SU-DHL-6 (cell line): Measurements from ENCODE around the gene SEMA6A.

Experiments
- H2AFZ ChIP-seq: fragments of 200-600 bp; sonication (generic); 2 replicates; pipeline ENCODE4 v1.6.1; 2014; ENCODE audit warnings: low read depth, mild to moderate bottlenecking, moderate library complexity, mixed read lengths, antibody characterized with exemption, low read length; ENCODE audit not compliant: severe bottlenecking
- H3F3A ChIP-seq: fragments of 200-600 bp; shearing (Covaris generic); 2 replicates; pipeline ENCODE4 v1.6.0; 2016; ENCODE audit warnings: antibody characterized with exemption, mild to moderate bottlenecking; ENCODE audit not compliant: insufficient read depth
- H3K27ac ChIP-seq: fragments of 200-600 bp; sonication (generic); 2 replicates; pipeline ENCODE4 v1.5.1; 2016; ENCODE audit warnings: low read depth, mild to moderate bottlenecking, low read length, moderate library complexity, mixed read lengths
- H3K27me3 ChIP-seq: fragments of 200-600 bp; sonication (generic), shearing (Covaris generic); 2 replicates; pipeline ENCODE4 v1.6.0; 2014; ENCODE audit warnings: mild to moderate bottlenecking, low read length
- H3K36me3 ChIP-seq: fragments of 200-600 bp; sonication (generic); 2 replicates; pipeline ENCODE4 v1.6.1; 2014; ENCODE audit warnings: mild to moderate bottlenecking, low read length, mixed read lengths
- H3K4me2 ChIP-seq: fragments of 300-600, 200-600 bp; shearing (Covaris generic), sonication (generic); 2 replicates; pipeline ENCODE4 v1.6.0; 2014; ENCODE audit warnings: low read length, low read depth, mild to moderate bottlenecking; ENCODE audit not compliant: poor library complexity, severe bottlenecking
- H3K4me3 ChIP-seq: fragments of 200-600 bp; sonication (generic); 2 replicates; pipeline ENCODE4 v1.5.1; 2014; ENCODE audit warnings: antibody characterized with exemption, low read length, mild to moderate bottlenecking, mixed read lengths; ENCODE audit not compliant: insufficient read depth, poor library complexity, severe bottlenecking
- H3K79me2 ChIP-seq: fragments of 200-600 bp; sonication (generic); 2 replicates; pipeline ENCODE4 v1.6.1; 2014; ENCODE audit warnings: mild to moderate bottlenecking, low read length, moderate library complexity; ENCODE audit not compliant: insufficient read depth
- H3K9ac ChIP-seq: fragments of 200-600 bp; sonication (generic); 2 replicates; pipeline ENCODE4 v1.7.0; 2014; ENCODE audit warnings: mild to moderate bottlenecking, low read length
- H3K9me2 ChIP-seq: fragments of 200-600 bp; sonication (generic); replicated peaks from 2 replicates; pipeline ENCODE4 v1.6.1; 2014; ENCODE audit warnings: low read length; ENCODE audit not compliant: insufficient read depth
- H3K9me3 ChIP-seq: fragments of 200-600 bp; sonication (generic); 2 replicates; pipeline ENCODE4 v1.6.1; 2014; ENCODE audit warnings: low read length, mixed read lengths; ENCODE audit not compliant: insufficient read depth
- H4K20me1 ChIP-seq: fragments of 200-600 bp; sonication (generic); 2 replicates; pipeline ENCODE4 v1.6.1; 2014; ENCODE audit warnings: low read depth, mild to moderate bottlenecking, antibody characterized with exemption, low read length, moderate library complexity, mixed read lengths
- CTCF ChIP-seq: fragments of 200-600 bp; sonication (generic); IDR thresholded peaks from one replicate; pipeline ENCODE4 v1.5.1; 2017; ENCODE audit warnings: antibody characterized with exemption, mild to moderate bottlenecking, low read length, moderate library complexity; ENCODE audit not compliant: insufficient read depth, poor library complexity, severe bottlenecking
- EZH2phosphoT487 ChIP-seq: fragments of 200-600 bp; sonication (generic), shearing (Covaris generic); conservative IDR thresholded peaks from 2 replicates; pipeline ENCODE4 v1.6.1; 2018; ENCODE audit warnings: mild to moderate bottlenecking, antibody characterized with exemption, low read length, moderate library complexity, mixed read lengths

SEMA6A gene

GRCh38 chr5:116564312-116564711, 10.3 kb downstream of the SEMA6A start:
- Histone ChIP-seq H3K27me3 (no peaks in the 10 kb centered on the region), H3K9ac (no peak overlapping the region), H3K4me2 (no peak overlapping the region), H3K27ac (no peak overlapping the region), H3F3A (no peaks in the 10 kb centered on the region), H2AFZ (no peak overlapping the region), H4K20me1 (no peaks in the 10 kb centered on the region), H3K9me2 (no peaks in the 10 kb centered on the region), H3K36me3 (no peaks in the 10 kb centered on the region), H3K4me3 (no peak overlapping the region), H3K79me2 (no peaks in the 10 kb centered on the region), H3K9me3 (no peaks in the 10 kb centered on the region)
- TF ChIP-seq EZH2phosphoT487 (no peak), CTCF (no peak)

GRCh38 chr5:116563736-116564308, 10.8 kb downstream of the SEMA6A start:
- Histone ChIP-seq H3K27me3 (no peaks in the 10 kb centered on the region), H4K20me1 (no peaks in the 10 kb centered on the region)

GRCh38 chr5:116562669-116563068, 12.0 kb downstream of the SEMA6A start:
- no peaks in the 10 kb centered on the region for H4K20me1 ChIP-seq

More at GRCh38 chr5:116563736-116564308, 10.8 kb downstream of the SEMA6A start:
- no peaks in the 10 kb centered on the region for H3K79me2 ChIP-seq
- H3K9ac ChIP-seq = no peak overlapping the region
- H3F3A ChIP-seq = no peaks in the 10 kb centered on the region
- TF ChIP-seq EZH2phosphoT487 (no peak), CTCF (no peak)
- H2AFZ ChIP-seq = no peak overlapping the region
- no peaks in the 10 kb centered on the region for H3K9me2 ChIP-seq
- H3K4me2 ChIP-seq = no peak overlapping the region
- no peaks in the 10 kb centered on the region for H3K36me3 ChIP-seq
- no peaks in the 10 kb centered on the region for H3K9me3 ChIP-seq
- no peak overlapping the region for H3K4me3 ChIP-seq
- H3K27ac ChIP-seq = no peak overlapping the region

More at GRCh38 chr5:116562669-116563068, 12.0 kb downstream of the SEMA6A start:
- H3K27me3 ChIP-seq = no peaks in the 10 kb centered on the region
- no peaks in the 10 kb centered on the region for H3K79me2 ChIP-seq
- H3K9ac ChIP-seq = no peak overlapping the region
- TF ChIP-seq CTCF (no peak), EZH2phosphoT487 (no peak)
- no peaks in the 10 kb centered on the region for H3K9me2 ChIP-seq
- no peak overlapping the region for H3K4me3 ChIP-seq
- H3K9me3 ChIP-seq = no peaks in the 10 kb centered on the region
- no peaks in the 10 kb centered on the region for H3F3A ChIP-seq
- no peak overlapping the region for H3K4me2 ChIP-seq
- no peaks in the 10 kb centered on the region for H3K36me3 ChIP-seq
- no peak overlapping the region for H3K27ac ChIP-seq
- H2AFZ ChIP-seq = no peak overlapping the region
